Measurements from ENCODE around the gene ORM2.
"Not testable (repeated sequence)": the region's sequence is repeated elsewhere in the genome, so short reads cannot be mapped to it uniquely, and the experiment has no call there.

The ORM2 gene

DNA sequence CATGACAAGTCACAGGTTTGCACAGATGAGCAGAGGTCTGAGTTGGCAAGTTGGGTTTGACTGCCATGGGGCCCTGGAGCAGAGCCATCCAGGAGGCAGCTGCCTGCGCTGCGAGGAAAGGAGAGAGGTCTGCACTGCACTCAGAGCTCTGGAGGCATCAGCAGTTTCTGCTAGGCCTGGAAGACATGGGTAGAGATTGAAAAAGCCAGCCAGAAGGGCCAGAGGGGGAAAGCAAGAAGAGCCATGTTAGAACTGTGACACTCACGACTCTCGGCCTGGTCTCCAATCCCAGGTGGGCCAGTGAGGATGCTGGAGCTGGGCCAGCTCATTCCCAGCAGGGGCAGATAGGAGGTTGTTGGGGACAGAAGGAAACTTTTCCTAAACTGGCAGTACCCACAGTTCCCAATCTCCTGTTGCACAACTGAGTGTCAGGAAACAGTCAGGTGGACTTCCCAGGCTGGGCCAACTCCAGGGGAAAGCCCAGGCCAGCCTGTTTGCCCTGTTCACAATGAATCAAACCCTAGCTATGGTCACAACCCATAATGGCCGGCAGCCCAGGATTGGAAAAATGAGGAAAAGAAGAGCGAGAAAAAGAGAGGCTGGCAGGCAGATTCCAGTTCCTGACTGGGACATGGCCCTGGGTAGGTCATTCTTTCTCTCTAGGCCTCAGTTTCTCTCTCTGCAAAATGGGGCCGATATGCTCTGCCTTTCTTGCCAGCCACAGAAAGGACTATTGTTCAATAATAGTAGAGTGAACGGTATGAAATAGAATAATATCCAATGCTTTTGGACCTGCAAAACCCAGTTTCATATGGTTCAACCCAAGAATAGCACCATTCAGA lies 14.6 kb upstream of the ORM2 start:
- no peak for DNase-seq (ENCODE audit: low spot score)

GRCh38 chr9:114315723-114316363 lies 13.8 kb upstream of the ORM2 start:
- no peak for DNase-seq (ENCODE audit: low spot score)

DNA sequence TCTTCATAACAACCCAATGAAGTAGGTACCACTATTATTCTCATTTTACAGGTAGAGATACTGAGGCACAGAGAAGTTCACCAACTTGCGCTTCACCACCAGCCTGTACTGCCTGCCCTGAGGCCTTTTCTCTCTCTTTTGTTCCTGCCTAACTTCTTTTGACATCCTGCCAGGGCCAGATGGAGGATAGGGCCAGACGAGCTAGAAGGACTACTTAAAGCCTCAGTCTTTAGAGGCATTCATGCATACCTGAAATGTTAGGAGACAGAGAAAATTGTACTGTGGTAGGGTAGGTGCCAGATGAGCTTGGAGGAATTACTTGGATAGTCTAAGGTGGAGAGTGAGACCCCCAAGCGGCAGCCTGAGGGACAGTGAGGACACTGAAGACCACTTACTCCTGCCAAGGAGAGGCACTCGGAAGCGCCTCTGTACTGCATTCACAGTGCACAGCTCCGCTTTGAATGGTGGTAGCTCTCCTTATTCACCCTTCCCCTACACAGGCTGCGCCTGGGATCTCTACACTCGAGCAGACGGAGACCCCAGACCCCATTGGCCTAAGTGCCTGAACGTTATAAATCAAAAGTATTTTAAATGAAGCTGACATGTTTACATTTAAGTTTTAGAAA lies 13.0 kb upstream of the ORM2 start:
- DNase-seq (ENCODE audit: low spot score) = no peak

GRCh38 chr9:114317665-114318357 lies 11.9 kb upstream of the ORM2 start:
- peak; percentile 81 for DNase-seq (ENCODE audit: low spot score)

- DNase-seq (ENCODE audit: low spot score) = no peak
These were observed 11.3 kb upstream of the ORM2 start for GRCh38 chr9:114318416-114318815.

DNA sequence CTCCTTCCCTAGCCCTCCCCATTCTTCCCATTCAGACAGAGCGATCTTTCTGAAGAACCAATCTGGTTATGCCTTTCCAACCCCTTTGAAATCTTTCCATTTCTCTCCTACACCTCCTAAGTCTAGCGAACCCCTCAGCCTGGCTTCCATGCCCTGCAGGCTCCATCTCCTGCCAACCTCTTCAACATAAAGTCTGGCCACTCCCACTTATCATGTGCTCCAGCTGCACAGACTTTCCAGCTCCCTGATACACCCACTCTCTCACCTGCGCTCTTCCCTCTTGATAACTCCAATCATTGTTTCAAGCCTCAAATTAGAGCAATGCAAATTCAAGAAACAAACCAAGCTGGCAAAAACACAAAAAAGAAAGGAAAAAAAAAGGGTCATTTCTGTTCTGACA lies 10.5 kb upstream of the ORM2 start:
- no peak for DNase-seq (ENCODE audit: low spot score)

- not testable (repeated sequence) for DNase-seq (ENCODE audit: low spot score)
These were observed 9.0 kb upstream of the ORM2 start for GRCh38 chr9:114320710-114321109.

GRCh38 chr9:114321759-114322158 lies 7.9 kb upstream of the ORM2 start:
- DNase-seq (ENCODE audit: low spot score) = no peak

- DNase-seq (ENCODE audit: low spot score) = not testable (repeated sequence)
These were observed 7.4 kb upstream of the ORM2 start for GRCh38 chr9:114322160-114322818.

DNA sequence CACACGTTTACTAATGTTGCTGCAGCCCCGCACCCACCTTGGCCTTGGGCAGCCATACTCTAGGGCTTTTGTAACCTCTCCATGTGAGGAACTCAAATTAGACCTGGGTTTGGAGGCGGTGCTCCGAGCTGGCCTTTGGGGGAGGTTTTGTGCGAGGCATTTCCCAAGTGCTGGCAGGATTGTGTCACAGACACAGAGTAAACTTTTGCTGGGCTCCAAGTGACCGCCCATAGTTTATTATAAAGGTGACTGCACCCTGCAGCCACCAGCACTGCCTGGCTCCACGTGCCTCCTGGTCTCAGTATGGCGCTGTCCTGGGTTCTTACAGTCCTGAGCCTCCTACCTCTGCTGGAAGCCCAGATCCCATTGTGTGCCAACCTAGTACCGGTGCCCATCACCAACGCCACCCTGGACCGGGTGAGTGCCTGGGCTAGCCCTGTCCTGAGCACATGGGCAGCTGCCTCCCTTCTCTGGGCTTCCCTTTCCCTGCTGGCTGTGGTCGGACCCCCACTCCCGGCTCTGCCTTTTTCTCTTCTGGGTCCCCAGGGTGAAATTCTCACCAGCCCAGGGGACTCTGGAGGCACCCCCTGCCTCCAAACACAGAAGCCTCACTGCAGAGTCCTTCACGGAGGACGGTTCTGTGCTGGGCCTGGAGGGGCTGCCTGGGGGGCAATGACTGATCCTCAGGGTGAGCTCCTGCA lies 6.7 kb upstream of the ORM2 start, which contains the start of gene ORM1:
Gene ORM1, plus strand, starts transcription at position 268 of the 701 bp plus-strand sequence. Its CDS starts 36 bp downstream, at position 304.
- DNase-seq (ENCODE audit: low spot score) = not testable (repeated sequence)

DNA sequence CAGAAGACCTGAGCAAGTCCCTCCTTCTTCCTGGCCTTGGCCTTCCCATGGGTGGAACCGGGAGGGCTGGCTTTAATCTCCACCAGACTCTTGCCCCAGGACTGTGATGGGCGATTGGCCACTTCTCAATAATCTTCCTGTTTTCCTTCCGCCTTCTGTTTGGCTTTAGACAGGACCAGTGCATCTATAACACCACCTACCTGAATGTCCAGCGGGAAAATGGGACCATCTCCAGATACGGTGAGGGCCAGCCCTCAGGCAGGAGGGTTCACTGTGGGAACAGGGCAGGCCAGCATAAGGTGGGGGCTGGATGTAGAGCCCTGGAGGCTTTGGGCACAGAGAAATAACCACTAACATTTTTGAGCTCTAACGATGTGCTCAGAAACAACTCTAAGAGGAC lies 5.8 kb upstream of the ORM2 start:
- DNase-seq (ENCODE audit: low spot score) = not testable (repeated sequence)

DNA sequence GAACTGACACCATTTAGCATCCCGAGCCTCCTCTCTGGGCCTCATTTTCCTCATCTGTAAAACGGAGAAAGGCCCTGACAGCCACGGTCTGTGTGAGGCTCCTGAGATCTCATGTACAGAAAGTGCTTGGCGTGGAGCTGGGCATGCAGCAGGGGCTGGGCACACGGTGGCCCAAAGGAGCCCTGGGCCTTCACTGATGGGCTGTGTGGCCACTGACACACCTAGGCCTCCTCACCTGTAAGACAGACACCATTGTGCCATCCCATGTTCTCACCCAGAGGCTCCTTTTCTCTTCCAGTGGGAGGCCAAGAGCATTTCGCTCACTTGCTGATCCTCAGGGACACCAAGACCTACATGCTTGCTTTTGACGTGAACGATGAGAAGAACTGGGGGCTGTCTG lies 5.2 kb upstream of the ORM2 start:
- no peak for DNase-seq (ENCODE audit: low spot score)

GRCh38 chr9:114324965-114325364 lies 4.7 kb upstream of the ORM2 start:
- DNase-seq (ENCODE audit: low spot score) = not testable (repeated sequence)

- not testable (repeated sequence) for DNase-seq (ENCODE audit: low spot score)
These were observed 3.9 kb upstream of the ORM2 start for GRCh38 chr9:114325684-114326254.

DNA sequence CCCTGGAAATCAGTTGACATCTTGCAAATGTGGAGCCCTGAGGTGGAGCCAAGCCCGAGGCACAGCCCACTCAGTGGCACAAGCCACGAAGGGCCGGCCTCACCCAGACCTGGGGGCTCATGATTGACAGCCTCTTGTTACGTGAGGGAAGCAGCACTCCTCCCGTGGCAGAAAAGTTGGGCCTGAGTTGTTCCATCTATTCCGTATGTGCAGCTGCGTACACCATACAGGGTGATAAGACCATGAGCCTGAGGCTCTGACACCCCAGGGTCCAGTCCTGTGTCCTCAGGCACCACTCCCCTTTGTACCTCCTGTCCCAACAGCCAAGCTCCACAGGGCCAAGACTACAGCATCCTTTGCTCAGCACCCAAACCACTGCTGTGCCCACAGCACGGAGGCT lies 1.9 kb upstream of the ORM2 start:
- no peak for DNase-seq (ENCODE audit: low spot score)

GRCh38 chr9:114328357-114328820 lies 1.3 kb upstream of the ORM2 start:
- not testable (repeated sequence) for DNase-seq (ENCODE audit: low spot score)

- not testable (repeated sequence) for DNase-seq (ENCODE audit: low spot score)
These were observed 588 bp upstream of the ORM2 start for GRCh38 chr9:114328937-114329624.

DNA sequence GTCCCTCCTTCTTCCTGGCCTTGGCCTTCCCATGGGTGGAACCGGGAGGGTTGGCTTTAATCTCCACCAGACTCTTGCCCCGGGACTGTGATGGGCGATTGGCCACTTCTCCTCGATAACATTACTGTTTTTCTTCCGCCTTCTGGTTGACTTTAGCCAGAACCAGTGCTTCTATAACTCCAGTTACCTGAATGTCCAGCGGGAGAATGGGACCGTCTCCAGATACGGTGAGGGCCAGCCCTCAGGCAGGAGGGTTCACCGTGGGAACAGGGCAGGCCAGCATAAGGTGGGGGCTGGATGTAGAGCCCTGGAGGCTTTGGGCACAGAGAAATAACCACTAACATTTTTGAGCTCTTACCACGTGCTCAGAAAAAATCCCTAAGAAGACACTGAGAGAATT lies 967 bp downstream of the ORM2 start:
- no peak for DNase-seq (ENCODE audit: low spot score)

GRCh38 chr9:114331229-114332195 lies 1.8 kb downstream of the ORM2 start:
- not testable (repeated sequence) for DNase-seq (ENCODE audit: low spot score)
